ENCODE results near the gene MKRN3. TPM values are rescaled to one million over a fixed set of nuclear protein-coding genes. Genes with fewer than 3 reads are reported as not detected.

MKRN3 gene
- total RNA-seq, 6 experiments from 2014 or later: 0.24 to 0.44 TPM; not detected in 4

DNA sequence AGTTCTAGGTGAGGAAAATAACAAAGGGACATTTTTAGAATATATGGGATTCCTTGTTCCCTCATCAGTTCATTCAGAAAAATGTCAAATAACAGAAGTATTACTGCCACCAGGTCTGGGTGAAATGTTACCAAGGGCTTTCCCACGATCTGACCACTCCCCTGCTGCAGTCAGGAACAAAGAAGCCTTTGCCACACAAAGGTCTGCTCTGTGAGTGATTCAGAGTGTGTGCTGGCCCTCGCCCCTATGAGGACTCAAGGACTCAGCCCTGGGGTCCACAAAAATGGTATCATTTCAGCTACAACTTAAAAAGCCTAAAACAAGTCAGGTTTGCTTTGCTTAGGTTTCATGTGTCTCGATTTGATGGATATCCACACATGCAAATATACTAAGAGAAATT is 5.0 kb downstream of the MKRN3 start:
- no peak for DNase-seq
- WGBS (ENCODE audit: insufficient coverage, low coverage, low lambda C conversion rate, missing lambda C conversion rate): 0% methylated on average over 3 of the region's 3 CpGs
- Histone ChIP-seq H3K9me3 (no peaks in the 10 kb centered on the region), H3K4me3 (no peak overlapping the region), H3K4me1 (no peaks in the 10 kb centered on the region), H3K27ac (no peak overlapping the region), H3K27me3 (no peaks in the 10 kb centered on the region), H3K36me3 (no peaks in the 10 kb centered on the region)
- ATAC-seq: no peak
- no peak for TF ChIP-seq POLR2A (IDR thresholded peaks at IDR 0.05)
- TF ChIP-seq, protein P1, sequence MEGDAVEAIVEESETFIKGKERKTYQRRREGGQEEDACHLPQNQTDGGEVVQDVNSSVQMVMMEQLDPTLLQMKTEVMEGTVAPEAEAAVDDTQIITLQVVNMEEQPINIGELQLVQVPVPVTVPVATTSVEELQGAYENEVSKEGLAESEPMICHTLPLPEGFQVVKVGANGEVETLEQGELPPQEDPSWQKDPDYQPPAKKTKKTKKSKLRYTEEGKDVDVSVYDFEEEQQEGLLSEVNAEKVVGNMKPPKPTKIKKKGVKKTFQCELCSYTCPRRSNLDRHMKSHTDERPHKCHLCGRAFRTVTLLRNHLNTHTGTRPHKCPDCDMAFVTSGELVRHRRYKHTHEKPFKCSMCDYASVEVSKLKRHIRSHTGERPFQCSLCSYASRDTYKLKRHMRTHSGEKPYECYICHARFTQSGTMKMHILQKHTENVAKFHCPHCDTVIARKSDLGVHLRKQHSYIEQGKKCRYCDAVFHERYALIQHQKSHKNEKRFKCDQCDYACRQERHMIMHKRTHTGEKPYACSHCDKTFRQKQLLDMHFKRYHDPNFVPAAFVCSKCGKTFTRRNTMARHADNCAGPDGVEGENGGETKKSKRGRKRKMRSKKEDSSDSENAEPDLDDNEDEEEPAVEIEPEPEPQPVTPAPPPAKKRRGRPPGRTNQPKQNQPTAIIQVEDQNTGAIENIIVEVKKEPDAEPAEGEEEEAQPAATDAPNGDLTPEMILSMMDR (IDR thresholded peaks at IDR 0.05): no peak
- intact Hi-C loops (cut with DNase I): no loop called here

GRCh38 chr15:23572844-23573243 is 7.4 kb downstream of the MKRN3 start:
- no peak overlapping the region for H3K27ac ChIP-seq
- H3K27me3 ChIP-seq: no peaks in the 10 kb centered on the region
- WGBS (ENCODE audit: insufficient coverage, low coverage, low lambda C conversion rate, missing lambda C conversion rate): 51% methylated on average over 4 of the region's 4 CpGs
- no peak overlapping the region for H3K4me3 ChIP-seq
- no peaks in the 10 kb centered on the region for H3K36me3 ChIP-seq
- ATAC-seq: no peak
- no peaks in the 10 kb centered on the region for H3K9me3 ChIP-seq
- H3K4me1 ChIP-seq: no peaks in the 10 kb centered on the region
- intact Hi-C loops (cut with DNase I): no loop called here
- no peak for TF ChIP-seq POLR2A (IDR thresholded peaks at IDR 0.05)
- TF ChIP-seq, protein P1 (IDR thresholded peaks at IDR 0.05): no peak
- DNase-seq: no peak

- no peak for ATAC-seq
- WGBS (ENCODE audit: insufficient coverage, low coverage, low lambda C conversion rate, missing lambda C conversion rate): 20% methylated on average over 1 of the region's 3 CpGs
- no peaks in the 10 kb centered on the region for H3K4me1 ChIP-seq
- no peaks in the 10 kb centered on the region for H3K36me3 ChIP-seq
- H3K9me3 ChIP-seq: no peaks in the 10 kb centered on the region
- no peak overlapping the region for H3K27ac ChIP-seq
- no peak for DNase-seq
- no peaks in the 10 kb centered on the region for H3K27me3 ChIP-seq
- intact Hi-C loops (cut with DNase I): no loop called here
- no peak overlapping the region for H3K4me3 ChIP-seq
- no peak for TF ChIP-seq POLR2A (IDR thresholded peaks at IDR 0.05)
- TF ChIP-seq, protein P1 (IDR thresholded peaks at IDR 0.05): no peak
Observed at GRCh38 chr15:23574742-23575141, 9.3 kb downstream of the MKRN3 start.

GRCh38 chr15:23576061-23576460 is 10.6 kb downstream of the MKRN3 start:
- H3K27ac ChIP-seq: no peak overlapping the region
- TF ChIP-seq, protein P1 (IDR thresholded peaks at IDR 0.05): no peak
- no peak for TF ChIP-seq POLR2A (IDR thresholded peaks at IDR 0.05)
- no peaks in the 10 kb centered on the region for H3K4me1 ChIP-seq
- intact Hi-C loops (cut with DNase I): no loop called here
- no peaks in the 10 kb centered on the region for H3K9me3 ChIP-seq
- no peak for ATAC-seq
- no peak overlapping the region for H3K4me3 ChIP-seq
- H3K36me3 ChIP-seq: no peaks in the 10 kb centered on the region
- DNase-seq: no peak
- H3K27me3 ChIP-seq: no peaks in the 10 kb centered on the region
- WGBS (ENCODE audit: insufficient coverage, low coverage, low lambda C conversion rate, missing lambda C conversion rate): 56% methylated on average over 1 of the region's 1 CpG

Measured in right lobe of liver (tissue), 6 donors.